ENCODE data around the gene CEMIP. TPM values are rescaled to one million over a fixed set of nuclear protein-coding genes. Genes with fewer than 3 reads are reported as not detected.

CEMIP gene
- total and polyA plus RNA-seq, 2 of the 4 experiments (the other 2 are of a cell fraction), result 63.8 to 78.0 TPM

DNA sequence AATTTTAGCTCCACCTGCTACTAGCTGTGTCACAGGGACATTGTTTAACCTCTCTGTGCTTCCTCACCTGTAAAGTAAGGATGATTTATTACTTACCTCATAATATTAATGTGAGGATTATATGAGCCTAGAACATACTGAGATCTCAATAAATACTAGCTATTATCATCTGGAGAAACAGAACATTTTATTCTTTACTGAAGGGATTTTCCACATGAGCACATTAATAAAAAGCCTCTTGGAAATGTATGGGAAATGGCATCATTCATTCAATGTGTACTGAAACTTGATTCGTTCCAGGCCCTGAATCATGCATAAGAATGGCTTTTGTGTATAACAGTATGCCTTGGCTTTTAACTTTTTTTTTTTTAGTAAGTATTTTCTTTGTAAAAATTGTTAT is 11.0 kb upstream of the CEMIP start:
- no peak overlapping the region for H2AK9ac ChIP-seq (replicated peaks; ENCODE audit: low read depth, low read length, poor library complexity)
- WGBS, 2 experiments (ENCODE audit: extremely low coverage in 2 of 2, insufficient read length in 1 of 2), result no CpG with 5 or more reads among the region's 1 CpG
- no peak overlapping the region for H3K14ac ChIP-seq (replicated peaks; ENCODE audit: low read depth, low read length)
- no peaks in the 10 kb centered on the region for H4K20me1 ChIP-seq (ENCODE audit: insufficient read depth, low read length)
- no peak overlapping the region for H3K27ac ChIP-seq (ENCODE audit: insufficient read depth, low read length)
- H4K8ac ChIP-seq (ENCODE audit: low read depth in 2 of 2, low read length in 2 of 2), result no peak overlapping the region
- H3K9ac ChIP-seq (ENCODE audit: low read depth, low read length), result no peak overlapping the region
- no peak overlapping the region for H4K5ac ChIP-seq (ENCODE audit: low read depth, low read length)
- dilution Hi-C loops (cut with HindIII; ENCODE audit: low sequenced_read_pairs, unreplicated experiment) (no loop called here), intact Hi-C loops (cut with micrococcal nuclease) (no loop called here), in situ Hi-C loops (cut with MboI; ENCODE audit: low sequenced_read_pairs) (no loop called here)
- no peaks in the 10 kb centered on the region for H3K9me3 ChIP-seq (ENCODE audit: control insufficient read depth, insufficient read depth, low read length)
- H2BK120ac ChIP-seq (ENCODE audit: low read depth, low read length), result no peak overlapping the region
- BruUV-seq (replicated peaks), result no TSS peak
- H3K4me1 ChIP-seq (ENCODE audit: control insufficient read depth, insufficient read depth, low read length), result no peaks in the 10 kb centered on the region
- H3K36me3 ChIP-seq (ENCODE audit: control insufficient read depth, insufficient read depth, low read length), result no peaks in the 10 kb centered on the region
- no peak overlapping the region for H2BK5ac ChIP-seq (ENCODE audit: low read depth, low read length, poor library complexity, severe bottlenecking)
- no peaks in the 10 kb centered on the region for H3K9me1 ChIP-seq (ENCODE audit: insufficient read depth, low read length)
- H2AFZ ChIP-seq (replicated peaks; ENCODE audit: low read length, poor library complexity), result no peak overlapping the region
- no peak for ATAC-seq (ENCODE audit: low read depth)
- no peaks in the 10 kb centered on the region for H3K79me1 ChIP-seq (ENCODE audit: low read depth in 1 of 2, low read length in 2 of 2)
- no peak overlapping the region for H4K91ac ChIP-seq (ENCODE audit: insufficient read depth, low read depth, low read length)
- ChIA-PET POLR2A (ENCODE audit: unreplicated experiment) (no interaction called here), CTCF (interaction anchor here (1.3 to 1.5 kb wide), 2 partner anchors 8 to 200 kb away, joined by 4 to 5 read pairs; no protein-coding TSS in a partner anchor)
- H3K18ac ChIP-seq (ENCODE audit: low read depth, low read length), result no peak overlapping the region
- TF ChIP-seq RAD21 (IDR thresholded peaks at IDR 0.05; ENCODE audit: low read length), result no peak
- no peak for TF ChIP-seq NFE2L2 (IDR thresholded peaks at IDR 0.05; ENCODE audit: low read depth, low read length)
- no peak for TF ChIP-seq POLR2A (IDR thresholded peaks at IDR 0.05; ENCODE audit: low read depth, low read length)
- TF ChIP-seq FOS (IDR thresholded peaks at IDR 0.05; ENCODE audit: low read depth, low read length), result no peak
- no peak for TF ChIP-seq RCOR1 (IDR thresholded peaks at IDR 0.05; ENCODE audit: insufficient replicate concordance, low read length)
- TF ChIP-seq RFX5 (IDR thresholded peaks at IDR 0.05; ENCODE audit: low read depth, low read length), result no peak
- H3K56ac ChIP-seq (ENCODE audit: extremely low read depth, insufficient read depth, low read length), result no peak overlapping the region
- H3K4me3 ChIP-seq (ENCODE audit: insufficient read depth, low read depth, low read length), result no peak overlapping the region
- no peak overlapping the region for H2BK15ac ChIP-seq (ENCODE audit: low read depth, low read length)
- H3K27me3 ChIP-seq (ENCODE audit: control insufficient read depth, insufficient read depth, low read length), result no peaks in the 10 kb centered on the region
- H3K4ac ChIP-seq (ENCODE audit: low read depth, low read length), result no peak overlapping the region
- no peak overlapping the region for H3K4me2 ChIP-seq (ENCODE audit: low read depth, low read length)
- H2BK20ac ChIP-seq (ENCODE audit: low read depth, low read length), result no peak overlapping the region
- no peak overlapping the region for H2AK5ac ChIP-seq (ENCODE audit: low read depth, low read length)
- H3K23ac ChIP-seq (ENCODE audit: low read depth, low read length), result no peak overlapping the region
- no peak for DNase-seq

All from IMR-90 (cell line).